Measurements from ENCODE around the gene RHOF. TPM values are rescaled to one million over a fixed set of nuclear protein-coding genes. Genes with fewer than 3 reads are reported as not detected.

The RHOF gene
- total RNA-seq, 1 experiment from 2014 or later: 116 TPM

- TF ChIP-seq ZBTB33 (IDR thresholded peaks at IDR 0.05; ENCODE audit: extremely low read depth, insufficient replicate concordance, low read length): no peak
- TF ChIP-seq CBX3 (IDR thresholded peaks at IDR 0.05; ENCODE audit: low read depth): no peak
These were observed 20.3 kb downstream of the RHOF start (continued) for GRCh38 chr12:121773011-121773777.

GRCh38 chr12:121770813-121771625 is 22.5 kb downstream of the RHOF start:
- Histone ChIP-seq H3K9ac (ENCODE audit: low read length) (no peak overlapping the region), H3K4me1 (ENCODE audit: control insufficient read depth in 1 of 2, insufficient read depth in 2 of 2, low read length in 2 of 2) (peaks cover 24 to 44% of the 10 kb centered on the region in 2 experiments), H3K9me2 (ENCODE audit: insufficient read depth) (no peaks in the 10 kb centered on the region), H3K4me2 (ENCODE audit: low read length) (no peak overlapping the region), H3K9me3 (ENCODE audit: control insufficient read depth in 1 of 2, insufficient read depth in 1 of 2, low read depth in 1 of 2, low read length in 2 of 2) (no peaks in the 10 kb centered on the region), H3K4me3 (replicated peaks in 1 of 2; ENCODE audit: low read depth in 1 of 2, low read length in 2 of 2) (no peak overlapping the region), H4K20me1 (ENCODE audit: insufficient read depth) (no peaks in the 10 kb centered on the region), H3K79me2 (ENCODE audit: insufficient read depth, low read length) (no peaks in the 10 kb centered on the region), H3K27ac (ENCODE audit: low read depth, low read length) (no peak overlapping the region), H3K27me3 (ENCODE audit: insufficient read depth, low read length) (no peaks in the 10 kb centered on the region), H3K36me3 (ENCODE audit: control insufficient read depth in 1 of 2, insufficient read depth in 2 of 2, low read length in 2 of 2) (no peaks in the 10 kb centered on the region), H2AFZ (ENCODE audit: low read depth, low read length, poor library complexity, severe bottlenecking) (no peak overlapping the region)
- TF ChIP-seq POLR2A (IDR thresholded peaks at IDR 0.05; ENCODE audit: borderline replicate concordance, extremely low read depth, insufficient read depth, insufficient read length): no peak
- TF ChIP-seq TCF7L2 (IDR thresholded peaks at IDR 0.05; ENCODE audit: borderline replicate concordance, extremely low read depth, insufficient read depth, insufficient read length): no peak
- no peak for TF ChIP-seq SRF (IDR thresholded peaks at IDR 0.05; ENCODE audit: low read depth)
- TF ChIP-seq CTCF (IDR thresholded peaks at IDR 0.05 in 2 of 3, conservative IDR thresholded peaks at IDR 0.05 in 1 of 3; ENCODE audit: borderline replicate concordance in 1 of 3, insufficient read depth in 1 of 3, low read depth in 2 of 3, low read length in 2 of 3): no peak
- no peak for TF ChIP-seq CBX3 (IDR thresholded peaks at IDR 0.05; ENCODE audit: low read depth)
- no peak for TF ChIP-seq EGR1 (IDR thresholded peaks at IDR 0.05; ENCODE audit: low read depth)
- no peak for TF ChIP-seq EZH2phosphoT487 (IDR thresholded peaks at IDR 0.05; ENCODE audit: borderline replicate concordance)
- no peak for TF ChIP-seq ZBTB33 (IDR thresholded peaks at IDR 0.05; ENCODE audit: extremely low read depth, insufficient replicate concordance, low read length)
- no peak for TF ChIP-seq MAX (IDR thresholded peaks at IDR 0.05)
- TF ChIP-seq ZNF274 (IDR thresholded peaks at IDR 0.05; ENCODE audit: low read depth, low read length): no peak
- no peak for TF ChIP-seq POLR2AphosphoS5 (IDR thresholded peaks at IDR 0.05; ENCODE audit: low read depth, low read length)
- no peak for TF ChIP-seq RAD21 (IDR thresholded peaks at IDR 0.05; ENCODE audit: low read depth)
- TF ChIP-seq SP1 (IDR thresholded peaks at IDR 0.05; ENCODE audit: low read depth): no peak
- no peak for TF ChIP-seq FOSL1 (IDR thresholded peaks at IDR 0.05; ENCODE audit: low read depth)
- TF ChIP-seq SIN3A (IDR thresholded peaks at IDR 0.05; ENCODE audit: low read depth): no peak
- intact Hi-C loops (cut with micrococcal nuclease): no loop called here
- DNase-seq (ENCODE audit: low read depth, low spot score) (no peak), ATAC-seq (no peak)
- POLR2A ChIA-PET: no interaction called here
- RAD21 ChIA-PET (ENCODE audit: low non-redundant PET in 1 of 2, low total read pairs in 2 of 2, uncharacterized antibody in 2 of 2, unreplicated experiment in 2 of 2): no interaction called here
- CTCF ChIA-PET: interaction anchor here (1.1 kb wide), 1 partner anchor 77 kb away, joined by 3 read pairs; no protein-coding TSS in a partner anchor
- BruUV-seq (replicated peaks): no TSS peak

All from HCT116 (cell line).